GM12873 (cell line): ENCODE results near the gene PSME3.

Experiments used
- CTCF ChIP-seq: IDR thresholded peaks from 2 replicates; pipeline ENCODE4 v1.5.1; 2012; ENCODE audit warnings: low read depth, mild to moderate bottlenecking, moderate library complexity, low read length, control low read depth; ENCODE audit not compliant: insufficient read depth; ENCODE audit errors: missing control alignments

The PSME3 gene

GRCh38 chr17:42832934-42833766, at the start of gene PSME3:
TSS of gene PSME3 (plus strand) at chr17:42833397. CDS start at chr17:42833632, 235 bp downstream.
- peak; percentile 13 for TF ChIP-seq CTCF

- TF ChIP-seq CTCF: no peak
These were observed 49.4 kb upstream of the PSME3 start for GRCh38 chr17:42783791-42784138.

GRCh38 chr17:42784409-42784808, 48.8 kb upstream of the PSME3 start:
- TF ChIP-seq CTCF: no peak

GRCh38 chr17:42784811-42785592, 48.2 kb upstream of the PSME3 start:
- TF ChIP-seq CTCF: no peak

- no peak for TF ChIP-seq CTCF
These were observed 45.9 kb upstream of the PSME3 start for GRCh38 chr17:42787266-42787665.

- TF ChIP-seq CTCF: no peak
These were observed 41.2 kb upstream of the PSME3 start for GRCh38 chr17:42791948-42792347.

GRCh38 chr17:42792545-42792944, 40.7 kb upstream of the PSME3 start:
- no peak for TF ChIP-seq CTCF
